Measurements from ENCODE around the gene SIGLEC6. TPM values are rescaled to one million over a fixed set of nuclear protein-coding genes. Genes with fewer than 3 reads are reported as not detected.
A peak's percentile ranks its signal among the peaks of the same experiment; 100 is the strongest.

Gene SIGLEC6
- total and polyA plus RNA-seq, 8 donors = 0.16 to 0.67 (median 0.26) TPM; not detected in 4

DNA sequence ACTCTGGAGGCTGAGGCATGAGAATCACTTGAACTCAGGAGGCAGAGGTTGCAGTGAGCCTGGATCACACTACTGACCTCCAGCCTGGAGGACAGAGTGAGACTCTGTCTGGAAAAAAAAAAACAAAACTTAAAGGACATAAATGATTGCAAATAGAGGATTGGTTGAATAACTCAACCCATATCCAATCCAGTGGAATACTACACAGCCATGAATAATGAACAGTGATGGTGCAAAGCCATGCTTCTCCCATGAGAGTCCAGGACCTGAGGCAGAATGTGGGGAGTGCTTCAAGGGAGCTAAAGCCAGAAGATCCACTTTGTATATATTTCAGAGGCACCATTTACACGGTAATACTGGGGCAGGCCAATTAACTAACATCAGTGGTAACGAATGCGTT is 55.3 kb downstream of the SIGLEC6 start:
- no peak for TF ChIP-seq CTCF (IDR thresholded peaks at IDR 0.05)
- intact Hi-C loops (cut with DNase I) = loop anchor here in 2 of 3 donors (10.0 kb wide), 1 partner anchor 179 kb away; no protein-coding TSS in a partner anchor
- Histone ChIP-seq H3K27ac (no peak overlapping the region), H3K27me3 (peaks cover 0 to 6% (median 0%) of the 10 kb centered on the region in 4 donors), H3K9me3 (no peaks in the 10 kb centered on the region), H3K4me1 (no peaks in the 10 kb centered on the region), H3K36me3 (no peaks in the 10 kb centered on the region), H3K4me3 (no peak overlapping the region)
- no peak for DNase-seq
- WGBS, 2 donors = 80 to 88% methylated on average over 3 of the region's 3 CpGs
- ATAC-seq = no peak
- no peak for FAIRE-seq

GRCh38 chr19:51473009-51473707 is 58.3 kb downstream of the SIGLEC6 start:
- peak in 5 of 6 donors; percentile 41 to 83 (median 72) for DNase-seq
- intact Hi-C loops (cut with DNase I) = loop anchor here in 2 of 3 donors (10.0 kb wide), 1 partner anchor 182 kb away; no protein-coding TSS in a partner anchor
- Histone ChIP-seq H3K9me3 (no peaks in the 10 kb centered on the region), H3K36me3 (no peaks in the 10 kb centered on the region), H3K4me3 (no peak overlapping the region), H3K27ac (no peak overlapping the region), H3K4me1 (no peaks in the 10 kb centered on the region), H3K27me3 (peaks cover 0 to 6% (median 0%) of the 10 kb centered on the region in 4 donors)
- 20 to 23% methylated on average over 7 of the region's 7 CpGs for WGBS, 2 donors
- TF ChIP-seq CTCF (IDR thresholded peaks at IDR 0.05) = peak; percentile 76 to 91 (median 86)
- peak; percentile 55 to 85 (median 82) for ATAC-seq
- no peak for FAIRE-seq

GRCh38 chr19:51472607-51473006 is 58.9 kb downstream of the SIGLEC6 start:
- intact Hi-C loops (cut with DNase I) = loop anchor here in 2 of 3 donors (10.0 kb wide), 1 partner anchor 182 kb away; no protein-coding TSS in a partner anchor
- Histone ChIP-seq H3K27ac (no peak overlapping the region), H3K27me3 (peaks cover 0 to 6% (median 0%) of the 10 kb centered on the region in 4 donors), H3K4me3 (no peak overlapping the region), H3K4me1 (no peaks in the 10 kb centered on the region), H3K9me3 (no peaks in the 10 kb centered on the region), H3K36me3 (no peaks in the 10 kb centered on the region)
- no peak for TF ChIP-seq CTCF (IDR thresholded peaks at IDR 0.05)
- 5 to 6% methylated on average over 4 of the region's 4 CpGs for WGBS, 2 donors
- DNase-seq (no peak), ATAC-seq (no peak), FAIRE-seq (no peak)

DNA sequence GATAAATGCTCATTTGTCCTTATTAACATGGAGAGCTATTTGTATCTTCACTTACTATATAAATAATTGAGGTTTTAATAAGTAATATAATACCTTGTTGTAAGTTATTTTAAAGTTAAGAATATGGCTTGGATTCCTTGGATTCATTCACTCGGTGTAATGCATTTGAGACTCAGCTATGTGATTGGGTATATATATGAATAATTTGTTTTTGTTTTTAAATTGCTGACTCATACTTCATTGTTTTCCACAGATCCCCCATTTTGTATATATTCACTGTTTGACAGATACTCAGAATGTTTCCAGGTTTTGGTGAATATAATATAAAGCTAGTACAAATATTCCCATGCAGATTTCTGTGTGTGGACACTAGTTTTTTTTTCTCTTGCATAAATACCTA is 59.9 kb downstream of the SIGLEC6 start:
- Histone ChIP-seq H3K4me3 (no peak overlapping the region), H3K27ac (no peak overlapping the region), H3K4me1 (no peaks in the 10 kb centered on the region), H3K27me3 (peaks cover 0 to 6% (median 0%) of the 10 kb centered on the region in 4 donors), H3K36me3 (no peaks in the 10 kb centered on the region), H3K9me3 (no peaks in the 10 kb centered on the region)
- 30 to 32% methylated on average over 1 of the region's 1 CpG for WGBS, 2 donors
- TF ChIP-seq CTCF (IDR thresholded peaks at IDR 0.05) = no peak
- ATAC-seq (no peak), DNase-seq (no peak), FAIRE-seq (no peak)
- intact Hi-C loops (cut with DNase I) = loop anchor here in 2 of 3 donors (10.0 kb wide), 1 partner anchor 183 kb away; no protein-coding TSS in a partner anchor

DNA sequence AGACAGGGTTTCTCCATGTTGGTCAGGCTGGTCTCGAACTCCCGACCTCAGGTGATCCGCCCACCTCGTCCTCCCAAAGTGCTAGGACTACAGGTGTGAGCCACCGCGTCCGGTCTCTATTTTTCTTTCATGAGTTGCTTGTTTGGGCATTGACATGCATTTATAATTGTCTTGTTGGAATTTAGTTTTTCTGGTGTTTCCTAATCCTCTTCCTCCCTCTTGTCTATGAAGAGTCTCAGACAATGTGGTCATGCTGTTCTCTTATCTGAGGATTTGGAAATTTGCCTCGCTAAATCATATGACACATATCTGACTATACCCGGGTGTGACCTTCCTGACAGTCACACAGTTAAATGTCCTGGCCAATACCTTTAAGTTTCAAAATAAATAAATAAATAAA is 60.5 kb downstream of the SIGLEC6 start:
- ATAC-seq (no peak), FAIRE-seq (no peak), DNase-seq (no peak)
- Histone ChIP-seq H3K4me1 (no peaks in the 10 kb centered on the region), H3K27ac (no peak overlapping the region), H3K27me3 (peaks cover 0 to 3% (median 0%) of the 10 kb centered on the region in 4 donors), H3K4me3 (no peak overlapping the region), H3K9me3 (no peaks in the 10 kb centered on the region), H3K36me3 (no peaks in the 10 kb centered on the region)
- no peak for TF ChIP-seq CTCF (IDR thresholded peaks at IDR 0.05)
- WGBS, 2 donors = 52 to 62% methylated on average over 9 of the region's 9 CpGs
- intact Hi-C loops (cut with DNase I) = loop anchor here in 2 of 3 donors (10.0 kb wide), 1 partner anchor 184 kb away; no protein-coding TSS in a partner anchor
